ENCODE data around the gene FARSB. TPM values are rescaled to one million over a fixed set of nuclear protein-coding genes. Genes with fewer than 3 reads are reported as not detected.

Gene FARSB
- total RNA-seq, 6 experiments from 2014 or later = 6.2 to 14.2 (median 9.0) TPM

- DNase-seq = no peak
- TF ChIP-seq, protein P1, sequence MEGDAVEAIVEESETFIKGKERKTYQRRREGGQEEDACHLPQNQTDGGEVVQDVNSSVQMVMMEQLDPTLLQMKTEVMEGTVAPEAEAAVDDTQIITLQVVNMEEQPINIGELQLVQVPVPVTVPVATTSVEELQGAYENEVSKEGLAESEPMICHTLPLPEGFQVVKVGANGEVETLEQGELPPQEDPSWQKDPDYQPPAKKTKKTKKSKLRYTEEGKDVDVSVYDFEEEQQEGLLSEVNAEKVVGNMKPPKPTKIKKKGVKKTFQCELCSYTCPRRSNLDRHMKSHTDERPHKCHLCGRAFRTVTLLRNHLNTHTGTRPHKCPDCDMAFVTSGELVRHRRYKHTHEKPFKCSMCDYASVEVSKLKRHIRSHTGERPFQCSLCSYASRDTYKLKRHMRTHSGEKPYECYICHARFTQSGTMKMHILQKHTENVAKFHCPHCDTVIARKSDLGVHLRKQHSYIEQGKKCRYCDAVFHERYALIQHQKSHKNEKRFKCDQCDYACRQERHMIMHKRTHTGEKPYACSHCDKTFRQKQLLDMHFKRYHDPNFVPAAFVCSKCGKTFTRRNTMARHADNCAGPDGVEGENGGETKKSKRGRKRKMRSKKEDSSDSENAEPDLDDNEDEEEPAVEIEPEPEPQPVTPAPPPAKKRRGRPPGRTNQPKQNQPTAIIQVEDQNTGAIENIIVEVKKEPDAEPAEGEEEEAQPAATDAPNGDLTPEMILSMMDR (IDR thresholded peaks at IDR 0.05) = no peak
- TF ChIP-seq POLR2A (IDR thresholded peaks at IDR 0.05) = no peak
- Histone ChIP-seq H3K4me1 (peaks cover 0 to 18% (median 7%) of the 10 kb centered on the region in 4 donors), H3K27ac (no peak overlapping the region), H3K27me3 (no peaks in the 10 kb centered on the region), H3K4me3 (no peak overlapping the region), H3K9me3 (no peaks in the 10 kb centered on the region), H3K36me3 (peaks cover 0 to 7% (median 3%) of the 10 kb centered on the region in 4 donors)
- no peak for ATAC-seq
- 92% methylated on average over 1 of the region's 1 CpG for WGBS (ENCODE audit: insufficient coverage, low coverage, low lambda C conversion rate, missing lambda C conversion rate)
- intact Hi-C loops (cut with DNase I) = no loop called here
Measured at GRCh38 chr2:222569826-222570225, 86.1 kb downstream of the FARSB start.

DNA sequence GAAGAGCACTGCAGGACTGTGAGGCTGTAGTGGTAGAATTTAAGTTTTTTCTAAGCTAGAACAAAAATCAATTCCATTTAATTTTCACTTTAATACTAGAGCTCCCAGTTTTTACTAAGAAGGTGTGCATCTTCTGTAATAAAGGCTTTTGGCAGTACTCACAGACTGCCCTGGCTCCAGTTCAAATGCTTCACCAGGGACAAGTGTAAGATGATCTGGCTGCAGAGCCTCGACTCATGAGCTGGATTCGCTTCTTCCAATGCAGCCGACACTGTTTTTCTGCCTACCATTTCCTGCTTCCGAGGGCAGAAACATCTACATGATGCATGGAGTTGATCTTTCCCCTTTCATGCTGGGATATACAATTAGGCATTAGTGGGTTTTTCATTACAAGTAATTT, 87.0 kb downstream of the FARSB start:
- ATAC-seq (no peak), DNase-seq (no peak)
- intact Hi-C loops (cut with DNase I) = no loop called here
- 71% methylated on average over 2 of the region's 4 CpGs for WGBS (ENCODE audit: insufficient coverage, low coverage, low lambda C conversion rate, missing lambda C conversion rate)
- Histone ChIP-seq H3K27me3 (no peaks in the 10 kb centered on the region), H3K27ac (no peak overlapping the region), H3K9me3 (no peaks in the 10 kb centered on the region), H3K36me3 (peaks cover 0 to 7% (median 3%) of the 10 kb centered on the region in 4 donors), H3K4me1 (peaks cover 0 to 17% (median 7%) of the 10 kb centered on the region in 4 donors), H3K4me3 (no peak overlapping the region)
- TF ChIP-seq, protein P1 (IDR thresholded peaks at IDR 0.05) = no peak
- TF ChIP-seq POLR2A (IDR thresholded peaks at IDR 0.05) = no peak

- H3K9me3 ChIP-seq = no peaks in the 10 kb centered on the region
- 94% methylated on average over 6 of the region's 6 CpGs for WGBS (ENCODE audit: insufficient coverage, low coverage, low lambda C conversion rate, missing lambda C conversion rate)
- ATAC-seq = no peak
- H3K4me3 ChIP-seq = no peak overlapping the region
- no peak for TF ChIP-seq POLR2A (IDR thresholded peaks at IDR 0.05)
- no peaks in the 10 kb centered on the region for H3K27me3 ChIP-seq
- H3K4me1 ChIP-seq = no peaks in the 10 kb centered on the region
- no peak for DNase-seq
- intact Hi-C loops (cut with DNase I) = no loop called here
- H3K36me3 ChIP-seq = peaks cover 0 to under 1% (median under 1%) of the 10 kb centered on the region in 4 donors
- H3K27ac ChIP-seq = no peak overlapping the region
Measured at GRCh38 chr2:222566229-222566628, 89.7 kb downstream of the FARSB start.

GRCh38 chr2:222563936-222564335, 92.0 kb downstream of the FARSB start:
- DNase-seq = no peak
- intact Hi-C loops (cut with DNase I) = no loop called here
- H3K4me1 ChIP-seq = no peaks in the 10 kb centered on the region
- H3K27ac ChIP-seq = no peak overlapping the region
- ATAC-seq = no peak
- no peaks in the 10 kb centered on the region for H3K36me3 ChIP-seq
- 93% methylated on average over 2 of the region's 6 CpGs for WGBS (ENCODE audit: insufficient coverage, low coverage, low lambda C conversion rate, missing lambda C conversion rate)
- H3K27me3 ChIP-seq = no peaks in the 10 kb centered on the region
- H3K4me3 ChIP-seq = no peak overlapping the region
- no peaks in the 10 kb centered on the region for H3K9me3 ChIP-seq
- TF ChIP-seq, protein P1 (IDR thresholded peaks at IDR 0.05) = no peak
- TF ChIP-seq POLR2A (IDR thresholded peaks at IDR 0.05) = no peak

- no peak for DNase-seq
- TF ChIP-seq POLR2A (IDR thresholded peaks at IDR 0.05) = no peak
- TF ChIP-seq, protein P1 (IDR thresholded peaks at IDR 0.05) = no peak
- H3K4me1 ChIP-seq = no peaks in the 10 kb centered on the region
- H3K27ac ChIP-seq = no peak overlapping the region
- H3K9me3 ChIP-seq = no peaks in the 10 kb centered on the region
- intact Hi-C loops (cut with DNase I) = no loop called here
- H3K27me3 ChIP-seq = no peaks in the 10 kb centered on the region
- 80% methylated on average over 8 of the region's 11 CpGs for WGBS (ENCODE audit: insufficient coverage, low coverage, low lambda C conversion rate, missing lambda C conversion rate)
- H3K36me3 ChIP-seq = no peaks in the 10 kb centered on the region
- no peak for ATAC-seq
- H3K4me3 ChIP-seq = no peak overlapping the region
Measured at GRCh38 chr2:222563106-222563718, 92.7 kb downstream of the FARSB start.
